HTERT RPE-1 (cell line): ENCODE results near the gene OR1E1.
"Not testable (repeated sequence)": the region's sequence is repeated elsewhere in the genome, so short reads cannot be mapped to it uniquely, and the experiment has no call there.

Experiments used
- in situ Hi-C: fragments of 300-500 bp; cut with MboI; formaldehyde crosslinking; loops from 4 replicates; pipeline ENCODE4 v1.14.3; 2020; ENCODE audit warnings: low sequenced_read_pairs

Gene OR1E1, protein sequence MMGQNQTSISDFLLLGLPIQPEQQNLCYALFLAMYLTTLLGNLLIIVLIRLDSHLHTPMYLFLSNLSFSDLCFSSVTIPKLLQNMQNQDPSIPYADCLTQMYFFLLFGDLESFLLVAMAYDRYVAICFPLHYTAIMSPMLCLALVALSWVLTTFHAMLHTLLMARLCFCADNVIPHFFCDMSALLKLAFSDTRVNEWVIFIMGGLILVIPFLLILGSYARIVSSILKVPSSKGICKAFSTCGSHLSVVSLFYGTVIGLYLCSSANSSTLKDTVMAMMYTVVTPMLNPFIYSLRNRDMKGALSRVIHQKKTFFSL

DNA sequence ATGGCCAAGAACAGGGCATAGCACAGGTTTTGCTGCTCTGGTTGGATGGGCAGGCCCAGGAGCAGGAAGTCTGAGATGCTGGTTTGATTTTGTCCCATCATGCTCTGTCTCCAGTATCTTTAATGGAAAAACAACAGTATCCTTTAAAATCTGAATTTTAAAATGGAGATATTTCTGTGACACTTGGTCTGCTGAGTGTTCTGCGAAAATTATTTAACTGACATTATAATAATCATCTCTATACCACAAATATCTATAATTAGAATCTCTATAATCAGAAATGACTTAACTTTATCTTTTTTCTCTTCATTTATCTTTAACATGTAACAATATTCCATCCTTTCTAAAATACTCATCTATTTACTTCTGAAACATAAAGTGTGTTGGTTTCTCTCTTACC is at the start of gene OR1E1:
TSS of gene OR1E1 (minus strand) at position 101 of the 400 bp plus-strand sequence. CDS start at position 101, 0 bp downstream.
- in situ Hi-C loops, result no loop called here

DNA sequence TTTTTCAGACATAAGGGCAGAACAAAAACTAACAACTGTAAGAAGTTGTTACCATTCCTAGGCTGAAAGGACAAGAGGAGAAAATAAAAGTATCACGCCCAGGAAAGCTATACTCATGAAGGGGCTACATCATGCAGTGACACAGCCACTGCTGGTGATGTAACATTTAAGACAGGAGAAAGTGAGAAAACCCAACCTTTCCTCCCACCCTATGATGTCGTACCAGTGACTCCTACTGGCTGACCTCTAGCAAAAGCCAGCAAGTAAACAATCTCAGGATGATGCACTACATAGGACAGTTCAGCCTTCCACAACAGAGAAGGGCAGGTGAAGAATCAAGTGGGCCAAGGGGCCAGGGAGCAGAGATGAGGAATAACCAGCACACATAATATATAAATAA is 49.4 kb upstream of the OR1E1 start:
- in situ Hi-C loops, result no loop called here

GRCh38 chr17:3440451-3440850 is 42.2 kb upstream of the OR1E1 start:
- in situ Hi-C loops, result no loop called here

- in situ Hi-C loops, result no loop called here
Measured at GRCh38 chr17:3438368-3438767, 40.2 kb upstream of the OR1E1 start.

- in situ Hi-C loops, result no loop called here
Measured at GRCh38 chr17:3433741-3434140, 35.5 kb upstream of the OR1E1 start, which contains the start of gene OR1E2. OR1E2 (minus strand) TSS chr17:3433841; CDS start chr17:3433841, 0 bp downstream.

DNA sequence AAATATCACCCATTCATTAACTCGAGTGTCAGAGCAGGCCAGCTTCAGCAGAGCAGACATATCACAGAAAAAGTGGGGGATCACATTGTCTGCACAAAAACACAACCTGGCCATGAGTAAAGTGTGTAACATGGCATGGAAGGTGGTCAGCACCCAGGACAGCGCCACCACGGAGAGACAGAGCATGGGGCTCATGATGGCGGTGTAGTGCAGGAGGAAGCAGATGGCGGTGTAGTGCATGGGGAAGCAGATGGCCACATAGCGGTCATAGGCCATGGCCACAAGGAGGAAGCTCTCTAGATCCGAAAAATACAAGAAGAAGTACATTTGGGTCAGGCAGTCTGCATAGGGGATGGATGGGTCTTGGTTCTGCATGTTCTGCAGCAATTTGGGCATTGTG is 35.0 kb upstream of the OR1E1 start:
- in situ Hi-C loops, result not testable (repeated sequence)

- in situ Hi-C loops, result no loop called here
Measured at GRCh38 chr17:3418222-3418621, 20.0 kb upstream of the OR1E1 start.

- in situ Hi-C loops, result no loop called here
Measured at GRCh38 chr17:3415610-3416009, 17.4 kb upstream of the OR1E1 start.

DNA sequence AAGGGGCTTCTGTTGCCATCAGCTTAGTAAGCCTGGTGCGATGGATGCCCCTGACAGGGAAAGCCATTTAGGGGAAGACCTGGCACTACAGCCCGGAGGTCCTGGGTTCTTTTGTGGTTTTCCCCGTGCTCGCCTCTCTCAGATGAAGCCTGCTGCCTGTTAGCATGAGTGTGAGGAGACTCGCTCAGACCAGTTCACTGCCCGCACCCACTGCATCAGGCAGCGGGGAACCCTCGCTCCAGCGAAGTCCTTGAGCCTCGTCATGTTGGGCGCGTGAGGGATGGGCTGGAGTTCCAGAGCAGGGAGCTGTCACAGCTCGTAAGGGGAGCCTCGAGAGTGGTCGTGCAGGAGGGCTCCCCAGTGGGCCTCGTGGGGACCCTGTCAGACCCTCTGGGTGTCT is 14.0 kb upstream of the OR1E1 start:
- in situ Hi-C loops, result not testable (repeated sequence)

DNA sequence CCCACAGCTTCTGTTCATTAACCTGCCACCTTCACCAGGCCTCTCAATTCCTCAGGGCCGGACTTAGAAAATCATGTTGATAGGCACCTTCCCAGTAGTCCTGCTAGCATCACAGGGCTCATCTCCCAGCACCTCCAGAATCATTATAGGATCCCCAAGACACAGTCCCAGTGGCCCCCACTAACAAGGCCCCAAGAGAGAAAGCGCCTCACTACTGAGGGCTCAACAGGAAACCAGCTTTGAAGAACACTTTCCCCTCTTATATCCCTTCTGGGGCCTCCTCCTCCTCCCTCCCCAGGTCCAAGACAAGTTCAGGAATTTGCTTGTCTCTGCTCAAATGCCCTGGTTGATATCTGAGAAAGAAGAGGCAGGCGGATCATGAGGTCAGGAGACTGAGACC is 12.9 kb upstream of the OR1E1 start, which contains the start of gene OR3A3:
TSS of gene OR3A3 (plus strand) at position 301 of the 400 bp plus-strand sequence.
- in situ Hi-C loops, result no loop called here

- in situ Hi-C loops, result not testable (repeated sequence)
Measured at GRCh38 chr17:3403856-3404255, 5.6 kb upstream of the OR1E1 start.

DNA sequence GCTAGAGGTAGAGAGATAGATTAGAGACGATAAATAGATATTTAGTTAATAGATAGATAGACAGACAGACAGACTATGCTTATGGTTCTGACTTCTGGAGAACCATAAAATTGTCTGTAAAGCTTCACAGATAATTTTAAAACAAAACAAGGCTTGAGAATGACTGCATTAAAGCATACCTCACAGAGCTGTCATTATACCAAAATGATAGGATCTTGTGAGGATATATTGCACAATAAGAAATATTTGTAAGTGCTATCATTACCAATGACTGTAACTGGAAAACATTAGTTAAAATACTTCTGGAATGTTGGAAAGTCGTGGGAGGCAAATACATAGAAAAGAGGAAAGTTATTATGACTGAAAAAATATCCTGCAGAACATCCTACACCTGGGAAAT is 3.6 kb upstream of the OR1E1 start:
- in situ Hi-C loops, result no loop called here

DNA sequence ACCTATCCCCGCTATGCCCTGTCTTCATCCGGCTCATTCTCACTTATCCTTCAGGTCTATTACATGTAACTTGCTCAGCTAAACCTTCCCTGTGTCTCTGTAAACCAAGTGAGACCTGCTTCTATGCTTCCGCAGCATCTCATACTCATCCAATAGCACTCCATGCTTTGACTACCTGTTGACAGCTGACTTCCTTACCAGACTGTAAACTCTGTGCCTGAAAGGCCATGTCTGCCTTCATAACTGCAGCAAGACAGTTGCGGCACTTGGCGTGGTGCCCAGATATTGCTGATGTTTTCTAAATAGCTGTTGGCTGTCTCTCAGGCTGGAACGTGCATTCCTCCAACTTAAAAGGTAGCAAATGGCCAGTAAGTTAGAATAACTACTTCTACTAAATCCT is 1.8 kb upstream of the OR1E1 start:
- in situ Hi-C loops, result no loop called here

DNA sequence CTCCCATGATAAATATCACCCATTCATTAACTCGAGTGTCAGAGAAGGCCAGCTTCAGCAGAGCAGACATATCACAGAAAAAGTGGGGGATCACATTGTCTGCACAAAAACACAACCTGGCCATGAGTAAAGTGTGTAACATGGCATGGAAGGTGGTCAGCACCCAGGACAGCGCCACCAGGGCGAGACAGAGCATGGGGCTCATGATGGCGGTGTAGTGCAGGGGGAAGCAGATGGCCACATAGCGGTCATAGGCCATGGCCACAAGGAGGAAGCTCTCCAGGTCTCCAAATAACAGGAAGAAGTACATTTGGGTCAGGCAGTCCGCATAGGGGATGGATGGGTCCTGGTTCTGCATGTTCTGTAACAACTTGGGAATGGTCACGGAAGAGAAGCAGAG is 409 bp downstream of the OR1E1 start:
- in situ Hi-C loops, result not testable (repeated sequence)

GRCh38 chr17:3389791-3390190 is 8.4 kb downstream of the OR1E1 start:
- in situ Hi-C loops, result no loop called here

DNA sequence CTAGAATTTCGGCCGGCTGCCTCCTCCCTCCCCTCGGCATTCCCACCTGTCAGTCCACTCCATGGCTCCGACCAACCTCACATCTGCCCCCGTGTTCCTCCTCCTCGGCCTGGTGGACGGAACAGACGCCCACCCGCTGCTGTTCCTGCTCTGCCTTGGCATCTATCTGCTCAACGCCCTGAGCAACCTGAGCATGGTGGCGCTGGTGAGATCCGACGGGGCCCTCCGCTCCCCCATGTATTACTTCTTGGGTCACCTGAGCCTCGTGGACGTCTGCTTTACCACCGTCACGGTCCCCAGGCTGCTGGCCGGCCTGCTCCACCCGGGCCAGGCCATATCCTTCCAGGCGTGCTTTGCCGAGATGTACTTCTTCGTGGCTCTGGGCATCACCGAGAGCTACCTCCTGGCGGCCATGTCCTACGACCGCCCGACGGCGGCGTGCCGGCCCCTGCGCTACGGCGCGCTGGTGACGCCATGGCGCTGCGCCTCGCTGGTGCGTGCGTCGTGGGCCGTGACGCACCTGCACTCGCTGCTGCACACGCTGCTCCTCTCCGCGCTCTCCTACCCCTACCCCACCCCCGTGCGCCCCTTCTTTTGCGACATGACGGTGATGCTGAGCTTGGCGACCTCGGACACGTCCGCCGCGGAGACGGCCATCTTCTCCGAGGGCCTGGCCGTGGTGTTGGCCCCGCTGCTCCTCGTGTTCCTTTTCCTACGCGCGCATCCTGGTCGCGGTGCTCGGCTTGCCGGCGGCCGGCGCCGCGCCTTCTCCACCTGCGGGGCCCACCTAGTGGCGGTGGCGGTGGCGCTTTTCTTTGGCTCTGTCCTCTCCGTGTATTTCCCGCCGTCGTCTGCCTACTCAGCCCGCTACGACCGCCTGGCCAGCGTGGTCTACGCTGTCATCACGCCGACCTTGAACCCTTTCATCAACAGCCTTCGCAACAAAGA is 12.1 kb downstream of the OR1E1 start, which contains the start of gene OR3A2:
TSS of gene OR3A2 (minus strand) at position 440 of the 948 bp plus-strand sequence.
- in situ Hi-C loops, result no loop called here

DNA sequence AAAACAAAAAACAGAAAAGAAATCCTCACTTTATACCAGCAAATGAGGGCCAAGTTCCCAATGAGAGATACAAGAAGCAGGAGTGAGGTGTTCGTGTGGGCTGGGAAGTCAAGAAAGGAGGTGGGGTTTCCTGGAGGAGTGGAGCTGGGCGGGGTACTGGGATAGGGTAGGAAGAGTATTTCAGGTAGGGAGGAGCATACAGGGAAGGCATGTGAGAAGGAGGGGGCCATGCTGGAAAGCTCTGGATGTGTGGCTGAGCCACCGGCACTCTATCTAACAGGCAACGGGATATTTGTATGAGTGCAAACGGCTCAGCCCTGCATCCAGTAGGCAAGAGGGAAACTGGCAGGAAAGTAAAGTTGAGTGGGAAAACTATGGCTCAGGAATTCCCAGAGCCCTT is 16.3 kb downstream of the OR1E1 start:
- in situ Hi-C loops, result no loop called here

- in situ Hi-C loops, result no loop called here
Measured at GRCh38 chr17:3378321-3378720, 19.9 kb downstream of the OR1E1 start.

GRCh38 chr17:3371167-3371566 is 27.0 kb downstream of the OR1E1 start:
- in situ Hi-C loops, result not testable (repeated sequence)
